Smooth muscle cell (in vitro differentiated cells): ENCODE data around the gene DGKZ. TPM values are rescaled to one million over a fixed set of nuclear protein-coding genes. Genes with fewer than 3 reads are reported as not detected.
"Not testable (repeated sequence)": the region's sequence is repeated elsewhere in the genome, so short reads cannot be mapped to it uniquely, and the experiment has no call there.

Source experiments
- DNase-seq: peaks from one replicate; lab custom pipeline; 2025; ENCODE audit not compliant: unreplicated experiment; lab: John Stamatoyannopoulos, UW
- H2AFZ ChIP-seq: fragments of 200-600 bp; sonication (generic); 2 replicates; pipeline ENCODE4 v1.6.0; 2016; ENCODE audit warnings: antibody characterized with exemption, low read depth, mild to moderate bottlenecking
- H3F3A ChIP-seq: fragments of 200-600 bp; sonication (generic); 2 replicates; pipeline ENCODE4 v1.6.0; 2017; ENCODE audit warnings: antibody characterized with exemption, low read depth
- H3K27ac ChIP-seq: fragments of 200-600 bp; sonication (generic); 2 replicates; pipeline ENCODE4 v1.5.1; 2016; ENCODE audit warnings: low read depth, mild to moderate bottlenecking
- H3K27me3 ChIP-seq: fragments of 200-600 bp; sonication (generic); 2 replicates; pipeline ENCODE4 v1.6.1; 2016; ENCODE audit warnings: low read depth, mild to moderate bottlenecking
- H3K36me3 ChIP-seq: fragments of 200-600 bp; sonication (generic); 2 replicates; pipeline ENCODE4 v1.5.1; 2016; ENCODE audit warnings: low read depth
- H3K4me1 ChIP-seq: fragments of 200-600 bp; sonication (generic); 2 replicates; pipeline ENCODE4 v1.5.1; 2016; ENCODE audit warnings: low read depth
- H3K4me2 ChIP-seq: fragments of 200-600 bp; sonication (generic); 2 replicates; pipeline ENCODE4 v1.6.0; 2016; ENCODE audit warnings: mild to moderate bottlenecking
- H3K4me3 ChIP-seq: fragments of 200-600 bp; sonication (generic); 2 replicates; pipeline ENCODE4 v1.5.1; 2016; ENCODE audit warnings: mild to moderate bottlenecking
- H3K79me2 ChIP-seq: fragments of 200-600 bp; sonication (generic); 2 replicates; pipeline ENCODE4 v1.6.0; 2016; ENCODE audit warnings: low read depth, mild to moderate bottlenecking
- H3K9ac ChIP-seq: fragments of 200-600 bp; sonication (generic); 2 replicates; pipeline ENCODE4 v1.6.0; 2016; ENCODE audit warnings: low read depth
- H3K9me3 ChIP-seq: fragments of 200-600 bp; sonication (generic); replicated peaks from 2 replicates; pipeline ENCODE4 v1.5.1; 2016; ENCODE audit warnings: low read depth
- H4K20me1 ChIP-seq: fragments of 200-600 bp; sonication (generic); 2 replicates; pipeline ENCODE4 v1.6.0; 2016; ENCODE audit warnings: low read depth
- CTCF ChIP-seq: fragments of 200-600 bp; sonication (generic); IDR thresholded peaks from 2 replicates; pipeline ENCODE4 v1.5.1; 2017; ENCODE audit warnings: borderline replicate concordance, mild to moderate bottlenecking, antibody characterized with exemption; ENCODE audit not compliant: insufficient read depth, poor library complexity, severe bottlenecking
- WGBS: methylation state at CpG from one replicate; pipeline ENCODE4 v1.1.7; 2016; ENCODE audit warnings: low lambda C conversion rate; 5-methylcytosine and 5-hydroxymethylcytosine counted together
- polyA plus RNA-seq: library from polyadenylated mRNA; unstranded; fragments of >200 nt; fragmentation: Nextera tagmentation; extraction: Ambion mirVana; gene quantifications from 2 replicates; pipeline ENCODE4 v1.2.1, GENCODE V29; 2016
- total RNA-seq: library from RNA; depleted of rRNA; stranded (reverse); fragments of >200 nt; gene quantifications from 2 replicates; pipeline ENCODE4 v1.2.3, GENCODE V29; 2014

The DGKZ gene
- total and polyA plus RNA-seq, 2 experiments from 2014 or later: 30.7 to 42.1 TPM

GRCh38 chr11:46300270-46300669, 47.0 kb upstream of the DGKZ start:
- Histone ChIP-seq H3K9me3 (no peaks in the 10 kb centered on the region), H3F3A (peaks cover 31% of the 10 kb centered on the region), H3K27ac (peak overlapping the region; percentile 98), H4K20me1 (peaks cover 74% of the 10 kb centered on the region), H3K79me2 (peaks cover 83% of the 10 kb centered on the region), H3K9ac (no peak overlapping the region), H3K4me2 (no peak overlapping the region), H3K4me1 (peaks cover 20% of the 10 kb centered on the region), H3K36me3 (no peaks in the 10 kb centered on the region), H3K4me3 (no peak overlapping the region), H3K27me3 (no peaks in the 10 kb centered on the region), H2AFZ (no peak overlapping the region)
- no peak for TF ChIP-seq CTCF
- WGBS: 94% methylated on average over 7 of the region's 7 CpGs
- no peak for DNase-seq

GRCh38 chr11:46302866-46303265, 44.4 kb upstream of the DGKZ start:
- no peak for DNase-seq
- Histone ChIP-seq H3K79me2 (peaks cover 75% of the 10 kb centered on the region), H3K4me1 (peaks cover 5% of the 10 kb centered on the region), H3F3A (peaks cover 16% of the 10 kb centered on the region), H3K36me3 (no peaks in the 10 kb centered on the region), H3K27me3 (no peaks in the 10 kb centered on the region), H3K9me3 (no peaks in the 10 kb centered on the region), H3K4me3 (no peak overlapping the region), H3K27ac (peak overlapping the region; percentile 26), H3K9ac (no peak overlapping the region), H2AFZ (no peak overlapping the region), H4K20me1 (peaks cover 86% of the 10 kb centered on the region), H3K4me2 (no peak overlapping the region)
- no peak for TF ChIP-seq CTCF
- 98% methylated on average over 7 of the region's 7 CpGs for WGBS

GRCh38 chr11:46304036-46304435, 43.2 kb upstream of the DGKZ start:
- DNase-seq, H3K4me3 ChIP-seq, H3K4me2 ChIP-seq, H2AFZ ChIP-seq, H3F3A ChIP-seq, H3K9ac ChIP-seq, H3K9me3 ChIP-seq, H3K36me3 ChIP-seq, H3K4me1 ChIP-seq, H3K27me3 ChIP-seq: not testable (repeated sequence)
- peaks cover 79% of the 10 kb centered on the region for H3K79me2 ChIP-seq
- H4K20me1 ChIP-seq: peaks cover 87% of the 10 kb centered on the region
- 94% methylated on average over 12 of the region's 12 CpGs for WGBS
- peak overlapping the region; percentile 35 for H3K27ac ChIP-seq

- H3K4me3 ChIP-seq: no peak overlapping the region
- H2AFZ ChIP-seq: no peak overlapping the region
- H3K79me2 ChIP-seq: peaks cover 79% of the 10 kb centered on the region
- no peaks in the 10 kb centered on the region for H3K27me3 ChIP-seq
- H3K4me1 ChIP-seq: peaks cover 9% of the 10 kb centered on the region
- H3K9ac ChIP-seq: no peak overlapping the region
- H3K36me3 ChIP-seq: no peaks in the 10 kb centered on the region
- no peak for DNase-seq
- H4K20me1 ChIP-seq: peaks cover 85% of the 10 kb centered on the region
- H3K4me2 ChIP-seq: no peak overlapping the region
- no peak for TF ChIP-seq CTCF
- peaks cover 7% of the 10 kb centered on the region for H3F3A ChIP-seq
- 95% methylated on average over 10 of the region's 10 CpGs for WGBS
- peak overlapping the region; percentile 35 for H3K27ac ChIP-seq
- H3K9me3 ChIP-seq: no peaks in the 10 kb centered on the region
These were observed 42.6 kb upstream of the DGKZ start for GRCh38 chr11:46304605-46305179.
